Sigmoid colon (tissue), 4 donors: ENCODE data around the gene SDCBP2.

Experiments
- EP300 ChIP-seq, 4 donors: sonication (generic); formaldehyde crosslinking; IDR thresholded peaks; one replicate each; pipeline ENCODE4 v1.6.1; 2017; ENCODE audit warnings: antibody characterized with exemption in 4 of 4
- POLR2A ChIP-seq, 2 donors: fragments of 450-650 bp; IDR thresholded peaks; one replicate each; pipeline ENCODE4 v1.6.1; 2016; ENCODE audit warnings: antibody characterized with exemption in 2 of 2, mild to moderate bottlenecking in 2 of 2, moderate library complexity in 2 of 2
- TF ChIP-seq, protein P1 (sequence below), 4 experiments: fragments of 450-650 bp in 3 of 4; fragments of 200-600 bp in 1 of 4; IDR thresholded peaks; one replicate each; pipeline ENCODE4 v1.5.1; 2016 to 2019; ENCODE audit warnings: antibody characterized with exemption in 4 of 4, mild to moderate bottlenecking in 3 of 4, moderate library complexity in 2 of 4

DNA sequence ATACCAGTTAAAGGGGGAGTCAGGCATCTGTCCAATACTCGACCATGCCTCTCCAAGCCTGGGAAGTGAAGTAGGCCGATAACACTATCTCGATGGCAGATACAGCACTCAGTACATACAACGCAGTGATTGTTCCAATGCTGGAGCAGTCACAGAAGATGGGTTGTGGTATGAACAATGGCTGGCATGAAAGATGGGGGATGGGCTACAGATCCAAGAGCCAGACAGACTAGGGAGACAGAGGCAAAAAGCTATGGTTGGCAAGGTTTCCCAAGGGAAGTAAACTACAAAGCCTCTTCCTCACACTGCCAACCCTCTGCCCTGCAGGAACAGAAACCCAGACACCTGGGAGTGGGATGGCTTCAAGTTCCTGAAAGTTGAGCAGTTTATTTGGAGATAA is 44.7 kb upstream of the SDCBP2 start:
- TF ChIP-seq POLR2A (IDR thresholded peaks at IDR 0.05) (no peak), EP300 (IDR thresholded peaks at IDR 0.05) (no peak)
- TF ChIP-seq, protein P1, sequence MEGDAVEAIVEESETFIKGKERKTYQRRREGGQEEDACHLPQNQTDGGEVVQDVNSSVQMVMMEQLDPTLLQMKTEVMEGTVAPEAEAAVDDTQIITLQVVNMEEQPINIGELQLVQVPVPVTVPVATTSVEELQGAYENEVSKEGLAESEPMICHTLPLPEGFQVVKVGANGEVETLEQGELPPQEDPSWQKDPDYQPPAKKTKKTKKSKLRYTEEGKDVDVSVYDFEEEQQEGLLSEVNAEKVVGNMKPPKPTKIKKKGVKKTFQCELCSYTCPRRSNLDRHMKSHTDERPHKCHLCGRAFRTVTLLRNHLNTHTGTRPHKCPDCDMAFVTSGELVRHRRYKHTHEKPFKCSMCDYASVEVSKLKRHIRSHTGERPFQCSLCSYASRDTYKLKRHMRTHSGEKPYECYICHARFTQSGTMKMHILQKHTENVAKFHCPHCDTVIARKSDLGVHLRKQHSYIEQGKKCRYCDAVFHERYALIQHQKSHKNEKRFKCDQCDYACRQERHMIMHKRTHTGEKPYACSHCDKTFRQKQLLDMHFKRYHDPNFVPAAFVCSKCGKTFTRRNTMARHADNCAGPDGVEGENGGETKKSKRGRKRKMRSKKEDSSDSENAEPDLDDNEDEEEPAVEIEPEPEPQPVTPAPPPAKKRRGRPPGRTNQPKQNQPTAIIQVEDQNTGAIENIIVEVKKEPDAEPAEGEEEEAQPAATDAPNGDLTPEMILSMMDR (IDR thresholded peaks at IDR 0.05) = no peak
